Right cardiac atrium (tissue), 5 donors: ENCODE data around the gene DNAJB2. TPM values are rescaled to one million over a fixed set of nuclear protein-coding genes. Genes with fewer than 3 reads are reported as not detected.

Experiments
- ATAC-seq, 2 donors: fragments of 200-7000 bp; cut with Tn5 transposase; one replicate each; pipeline versions ENCODE4 v1.8.0 to v1.9.1; 2020; ENCODE audit warnings: moderate library complexity in 2 of 2, mild to moderate bottlenecking in 1 of 2
- DNase-seq, 3 donors: peaks; one replicate each; pipeline ENCODE4 v3.0.0-alpha.2; 2020
- H3K27ac ChIP-seq: one replicate; pipeline ENCODE4 v1.5.1; 2013; ENCODE audit warnings: mild to moderate bottlenecking, low read length, control low read depth, moderate library complexity
- H3K27me3 ChIP-seq: one replicate; pipeline ENCODE4 v1.6.1; 2013; ENCODE audit not compliant: control insufficient read depth, insufficient read depth
- H3K4me1 ChIP-seq: one replicate; pipeline ENCODE4 v1.6.1; 2013; ENCODE audit warnings: low read length; ENCODE audit not compliant: control insufficient read depth, insufficient read depth
- H3K4me3 ChIP-seq: one replicate; pipeline ENCODE4 v1.5.1; 2013; ENCODE audit warnings: low read length, control low read depth
- H3K9me3 ChIP-seq: one replicate; pipeline ENCODE4 v1.6.1; 2013; ENCODE audit warnings: low read length; ENCODE audit not compliant: control insufficient read depth
- WGBS: extraction: QIAGEN DNeasy Blood & Tissue Kit; methylation state at CpG from one replicate; pipeline ENCODE4 v1.1.7; 2013; 5-methylcytosine and 5-hydroxymethylcytosine counted together
- intact Hi-C, 4 donors: fragments of 100-400 bp; cut with DNase I; formaldehyde crosslinking; loops; one replicate each; pipeline versions ENCODE4 v1.11.0 to v1.14.0; 2022 to 2023
- polyA plus RNA-seq: library from polyadenylated mRNA; stranded (reverse); fragments of 200-250 nt; gene quantifications from one replicate; pipeline ENCODE4 v1.2.3, GENCODE V29; 2013
- total RNA-seq, 4 donors: library from RNA; stranded (reverse); fragmentation: NEBNext Ultra II Directional; extraction: Animal tissue kit (Norgen Biotek cat#: 25700); gene quantifications; one replicate each; pipeline ENCODE4 v1.2.1, GENCODE V29; 2021
- donor health status: healthy with polysubstance abuse.
- donor health status: DM: no; HTN: yes; CAD: no.
- donor health status: DM: no; HTN: no; CAD: no.
- donor health status: DM: no; HTN: yes; CAD: no; lungs with severe emphysema.
- donor health status: DM: yes; HTN: yes; CAD: no.

DNAJB2 gene
- total and polyA plus RNA-seq, 5 donors = 43.9 to 78.7 (median 64.7) TPM

GRCh38 chr2:219248845-219249202, 30.3 kb upstream of the DNAJB2 start:
- peak overlapping the region; percentile 84 for H3K27ac ChIP-seq
- no peaks in the 10 kb centered on the region for H3K27me3 ChIP-seq
- H3K9me3 ChIP-seq = no peaks in the 10 kb centered on the region
- intact Hi-C loops = loop anchor here in 1 of 4 donors (10.0 kb wide), 1 partner anchor 46 kb away; no protein-coding TSS in a partner anchor
- ATAC-seq = no peak
- peak in 1 of 3 donors; percentile 23 for DNase-seq
- H3K4me1 ChIP-seq = peaks cover 15% of the 10 kb centered on the region
- H3K4me3 ChIP-seq = no peak overlapping the region
- 77% methylated on average over 2 of the region's 2 CpGs for WGBS

GRCh38 chr2:219249203-219249980, 29.8 kb upstream of the DNAJB2 start:
- intact Hi-C loops = loop anchor here in 1 of 4 donors (10.0 kb wide), 1 partner anchor 45 kb away; no protein-coding TSS in a partner anchor
- DNase-seq = peak; percentile 62 to 84 (median 82)
- peaks cover 15% of the 10 kb centered on the region for H3K4me1 ChIP-seq
- H3K9me3 ChIP-seq = no peaks in the 10 kb centered on the region
- H3K4me3 ChIP-seq = no peak overlapping the region
- no peaks in the 10 kb centered on the region for H3K27me3 ChIP-seq
- ATAC-seq = peak in 1 of 2 donors; percentile 35
- 31% methylated on average over 7 of the region's 7 CpGs for WGBS
- H3K27ac ChIP-seq = peak overlapping the region; percentile 84

GRCh38 chr2:219250049-219250781, 29.0 kb upstream of the DNAJB2 start:
- no peaks in the 10 kb centered on the region for H3K27me3 ChIP-seq
- intact Hi-C loops = no loop called here
- H3K4me3 ChIP-seq = no peak overlapping the region

GRCh38 chr2:219251656-219252055, 27.5 kb upstream of the DNAJB2 start:
- no peaks in the 10 kb centered on the region for H3K27me3 ChIP-seq
- no peak overlapping the region for H3K4me3 ChIP-seq
- H3K27ac ChIP-seq = peak overlapping the region; percentile 0
- DNase-seq (no peak), ATAC-seq (no peak)
- H3K9me3 ChIP-seq = no peaks in the 10 kb centered on the region
- WGBS = 62% methylated on average over 6 of the region's 6 CpGs
- peaks cover 12% of the 10 kb centered on the region for H3K4me1 ChIP-seq
- intact Hi-C loops = no loop called here

More at GRCh38 chr2:219250049-219250781, 29.0 kb upstream of the DNAJB2 start:
- no peaks in the 10 kb centered on the region for H3K9me3 ChIP-seq
- WGBS = 88% methylated on average over 22 of the region's 22 CpGs
- H3K4me1 ChIP-seq = peaks cover 15% of the 10 kb centered on the region
- DNase-seq = peak in 1 of 3 donors; percentile 54
- no peak for ATAC-seq
- peak overlapping the region; percentile 84 for H3K27ac ChIP-seq

DNA sequence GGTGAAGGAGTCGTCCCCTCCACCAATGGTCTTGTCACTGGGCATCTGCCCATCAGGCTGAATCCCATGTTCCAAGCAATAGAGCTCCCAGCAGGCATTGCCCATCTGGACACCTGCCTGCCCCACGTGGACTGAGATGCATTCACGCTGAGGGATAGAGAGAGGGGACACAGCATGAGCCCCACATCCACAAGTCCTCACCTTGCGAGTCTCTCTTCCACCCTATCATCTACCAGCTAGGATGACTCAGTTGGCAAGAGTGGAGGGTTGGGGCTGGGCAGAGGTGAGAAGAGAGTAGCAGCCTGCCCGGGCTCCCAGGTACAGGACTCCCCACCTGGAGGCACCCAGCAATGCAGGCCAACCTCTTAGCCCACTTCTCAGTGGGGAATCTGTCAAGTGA, 27.1 kb upstream of the DNAJB2 start:
- intact Hi-C loops = no loop called here
- H3K27ac ChIP-seq = peak overlapping the region; percentile 0
- peaks cover 12% of the 10 kb centered on the region for H3K4me1 ChIP-seq
- no peaks in the 10 kb centered on the region for H3K27me3 ChIP-seq
- no peak for ATAC-seq
- DNase-seq = peak in 1 of 3 donors; percentile 27
- WGBS = 55% methylated on average over 5 of the region's 5 CpGs
- H3K4me3 ChIP-seq = no peak overlapping the region
- H3K9me3 ChIP-seq = no peaks in the 10 kb centered on the region

GRCh38 chr2:219252570-219252899, 26.6 kb upstream of the DNAJB2 start:
- ATAC-seq = no peak

GRCh38 chr2:219252900-219253752, 26.0 kb upstream of the DNAJB2 start, which contains the start of gene TUBA4B:
Gene TUBA4B (plus strand): TSS chr2:219253243. CDS start chr2:219253408, 165 bp downstream.
- Histone ChIP-seq H3K27me3 (no peaks in the 10 kb centered on the region), H3K4me1 (peaks cover 12% of the 10 kb centered on the region), H3K27ac (peak within 1 kb of the TSS; percentile 50), H3K4me3 (peak within 1 kb of the TSS; percentile 56), H3K9me3 (no peaks in the 10 kb centered on the region)
- peak; percentile 35 to 43 for ATAC-seq
- 1% methylated on average over 49 of the region's 49 CpGs for WGBS
- DNase-seq = peak; percentile 46 to 79 (median 73)
- intact Hi-C loops = no loop called here

More at GRCh38 chr2:219252570-219252899, 26.6 kb upstream of the DNAJB2 start:
- Histone ChIP-seq H3K4me3 (peak overlapping the region; percentile 56), H3K27ac (peak overlapping the region; percentile 27), H3K4me1 (peaks cover 12% of the 10 kb centered on the region), H3K27me3 (no peaks in the 10 kb centered on the region), H3K9me3 (no peaks in the 10 kb centered on the region)
- no peak for DNase-seq
- WGBS = 13% methylated on average over 9 of the region's 9 CpGs
- intact Hi-C loops = no loop called here

DNA sequence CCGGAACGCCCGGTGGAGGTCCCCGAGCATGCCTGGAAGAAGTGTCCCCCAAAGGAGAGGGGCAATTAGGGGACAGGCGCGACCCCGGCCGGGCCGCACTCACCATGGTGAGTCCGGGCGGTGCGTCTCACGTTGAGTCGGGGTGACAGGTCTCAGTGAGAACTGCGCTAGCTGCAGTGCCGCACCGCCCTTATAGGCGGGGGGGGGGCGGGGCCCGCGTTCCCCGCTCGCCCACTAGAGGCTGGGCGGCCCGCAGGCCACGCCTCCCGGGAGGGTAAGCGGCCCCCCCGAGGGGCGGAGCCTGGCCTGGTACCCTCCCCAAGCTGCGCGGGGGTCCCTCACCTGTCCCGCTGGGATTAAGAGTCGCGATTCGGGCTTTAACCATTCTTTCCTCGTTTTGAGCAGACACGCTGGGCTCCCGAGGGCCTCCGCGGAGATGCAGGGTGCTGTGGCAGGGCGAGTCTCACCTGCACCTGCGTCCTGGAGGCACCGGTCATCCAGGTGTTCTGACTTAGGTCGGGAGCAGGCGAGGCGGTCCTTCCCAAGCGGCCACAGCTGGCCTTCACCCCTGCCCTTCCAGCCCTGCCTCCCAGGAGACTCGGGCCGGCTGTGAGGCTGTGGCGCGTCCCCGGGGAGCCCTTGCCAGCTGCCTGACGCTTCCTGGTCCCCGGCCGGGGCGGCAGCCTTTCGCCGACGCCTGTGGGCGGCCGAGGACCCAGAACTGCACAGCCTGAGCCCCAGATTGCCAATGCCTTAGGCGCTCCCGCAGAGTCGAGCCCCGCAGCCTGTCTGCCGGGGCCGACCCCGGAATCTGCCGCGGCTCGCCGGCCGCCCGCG, 25.2 kb upstream of the DNAJB2 start, which contains the start of gene TUBA4A:
TSS of gene TUBA4A (minus strand) at position 166 of the 837 bp plus-strand sequence. CDS start at position 106, 60 bp downstream.
- H3K27ac ChIP-seq = peak within 1 kb of the TSS; percentile 50
- intact Hi-C loops = no loop called here
- ATAC-seq (peak; percentile 93 to 94), DNase-seq (peak; percentile 89 to 96 (median 95))
- peaks cover 12% of the 10 kb centered on the region for H3K4me1 ChIP-seq
- no peaks in the 10 kb centered on the region for H3K9me3 ChIP-seq
- under 1% methylated on average over 76 of the region's 76 CpGs for WGBS
- H3K4me3 ChIP-seq = peak within 1 kb of the TSS; percentile 56
- no peaks in the 10 kb centered on the region for H3K27me3 ChIP-seq

DNA sequence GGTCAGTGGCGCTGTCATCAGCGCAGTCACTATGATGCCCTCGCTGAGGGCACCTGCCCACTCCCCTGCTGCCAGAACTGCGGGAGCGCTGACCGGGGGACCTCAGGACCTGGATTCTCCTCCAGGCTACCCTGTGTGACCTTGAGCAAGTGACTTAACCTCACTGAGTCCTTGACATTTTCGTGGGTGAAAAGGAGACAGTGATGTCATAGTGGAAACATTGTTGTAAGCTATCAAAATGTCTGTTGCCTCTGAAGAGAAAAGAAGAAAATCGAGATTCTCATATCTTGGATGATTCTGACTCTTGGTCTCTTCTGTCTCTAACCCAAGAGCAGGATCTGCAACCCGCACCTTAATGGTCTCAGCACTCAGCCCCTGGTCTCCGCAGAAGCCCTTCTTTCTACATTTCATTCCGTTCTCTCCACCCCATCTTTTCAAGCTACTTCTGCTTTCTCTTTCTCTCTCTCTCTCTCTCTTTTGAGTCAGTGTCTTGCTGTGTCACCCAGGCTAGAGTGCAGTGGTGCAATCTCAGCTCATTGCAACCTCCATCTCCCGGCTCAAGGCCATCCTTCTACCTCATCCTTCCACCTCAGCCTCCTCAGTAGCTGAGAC, 24.5 kb upstream of the DNAJB2 start:
- intact Hi-C loops = no loop called here
- peak overlapping the region; percentile 56 for H3K4me3 ChIP-seq
- DNase-seq (no peak), ATAC-seq (peak in 1 of 2 donors; percentile 22)
- 16% methylated on average over 12 of the region's 12 CpGs for WGBS
- H3K4me1 ChIP-seq = peaks cover 5% of the 10 kb centered on the region
- H3K27me3 ChIP-seq = no peaks in the 10 kb centered on the region
- H3K27ac ChIP-seq = no peak overlapping the region
- H3K9me3 ChIP-seq = no peaks in the 10 kb centered on the region
